Central memory CD8-positive, alpha-beta T cell (primary cell): Measurements from ENCODE around the gene TSSK1B.

Source experiments
- ATAC-seq: fragments of 150-1000 bp; cut with Tn5 transposase; replicated peaks from 2 replicates; pipeline ENCODE4 v1.10.0; 2022; ENCODE audit warnings: mild to moderate bottlenecking, moderate FRiP score, moderate number of reproducible peaks; ENCODE audit not compliant: poor library complexity, severe bottlenecking; ENCODE audit errors: extremely low read depth
- DNase-seq, 2 donors: peaks; one replicate each; pipeline ENCODE4 v3.0.0; 2021; ENCODE audit warnings: low spot score in 2 of 2
- H3K27ac Mint-ChIP-seq: one replicate; pipeline ENCODE4 v1.8.0; 2022; ENCODE audit warnings: low read depth, mild to moderate bottlenecking, moderate library complexity, mixed read lengths
- H3K27me3 Mint-ChIP-seq: one replicate; pipeline ENCODE4 v1.8.0; 2022; ENCODE audit warnings: mixed read lengths
- H3K36me3 Mint-ChIP-seq: one replicate; pipeline ENCODE4 v1.8.0; 2022; ENCODE audit warnings: mild to moderate bottlenecking, moderate library complexity, mixed read lengths; ENCODE audit not compliant: insufficient read depth
- H3K4me1 Mint-ChIP-seq: one replicate; pipeline ENCODE4 v1.8.0; 2022; ENCODE audit warnings: mixed read lengths
- H3K4me3 Mint-ChIP-seq: one replicate; pipeline ENCODE4 v1.8.0; 2022; ENCODE audit warnings: mild to moderate bottlenecking, moderate library complexity, mixed read lengths
- H3K9me3 Mint-ChIP-seq: one replicate; pipeline ENCODE4 v1.8.0; 2022; ENCODE audit warnings: mixed read lengths

The TSSK1B gene

GRCh38 chr5:113389116-113389515 lies 45.7 kb downstream of the TSSK1B start:
- no peaks in the 10 kb centered on the region for H3K36me3 Mint-ChIP-seq
- H3K4me3 Mint-ChIP-seq = no peak overlapping the region
- H3K27me3 Mint-ChIP-seq = peaks cover 64% of the 10 kb centered on the region
- ATAC-seq = no peak
- no peak overlapping the region for H3K27ac Mint-ChIP-seq
- H3K4me1 Mint-ChIP-seq = no peaks in the 10 kb centered on the region
- no peaks in the 10 kb centered on the region for H3K9me3 Mint-ChIP-seq
- DNase-seq = no peak

GRCh38 chr5:113387844-113388243 lies 46.9 kb downstream of the TSSK1B start:
- no peaks in the 10 kb centered on the region for H3K4me1 Mint-ChIP-seq
- DNase-seq = no peak
- H3K9me3 Mint-ChIP-seq = no peaks in the 10 kb centered on the region
- no peak overlapping the region for H3K27ac Mint-ChIP-seq
- peaks cover 51% of the 10 kb centered on the region for H3K27me3 Mint-ChIP-seq
- no peaks in the 10 kb centered on the region for H3K36me3 Mint-ChIP-seq
- H3K4me3 Mint-ChIP-seq = no peak overlapping the region
- ATAC-seq = no peak

GRCh38 chr5:113384782-113385285 lies 50.0 kb downstream of the TSSK1B start:
- Mint-ChIP-seq H3K9me3 (no peaks in the 10 kb centered on the region), H3K36me3 (no peaks in the 10 kb centered on the region), H3K27me3 (peaks cover 30% of the 10 kb centered on the region), H3K27ac (no peak overlapping the region), H3K4me1 (no peaks in the 10 kb centered on the region), H3K4me3 (no peak overlapping the region)
- no peak for DNase-seq
- no peak for ATAC-seq

- Mint-ChIP-seq H3K27ac (no peak overlapping the region), H3K36me3 (no peaks in the 10 kb centered on the region), H3K4me3 (no peak overlapping the region), H3K4me1 (peaks cover 14% of the 10 kb centered on the region), H3K27me3 (peaks cover 22% of the 10 kb centered on the region), H3K9me3 (no peaks in the 10 kb centered on the region)
- DNase-seq (no peak), ATAC-seq (no peak)
Observed at GRCh38 chr5:113382731-113383130, 52.1 kb downstream of the TSSK1B start.
